Measurements from ENCODE around the gene EIF2B2. TPM values are rescaled to one million over a fixed set of nuclear protein-coding genes. Genes with fewer than 3 reads are reported as not detected.

Gene EIF2B2
- total RNA-seq, 1 donor from 2014 or later, result 44.4 TPM

- no peaks in the 10 kb centered on the region for H3K36me3 Mint-ChIP-seq (ENCODE audit: unreplicated experiment)
- peaks cover 11% of the 10 kb centered on the region for H3K27me3 Mint-ChIP-seq (ENCODE audit: unreplicated experiment)
- no peaks in the 10 kb centered on the region for H3K9me3 Mint-ChIP-seq (ENCODE audit: unreplicated experiment)
- no peak overlapping the region for H3K4me3 Mint-ChIP-seq (ENCODE audit: unreplicated experiment)
- no peak for TF ChIP-seq CTCF (IDR thresholded peaks at IDR 0.05)
- DNase-seq (ENCODE audit: extremely low spot score, unreplicated experiment), result no peak
- H3K4me1 Mint-ChIP-seq (ENCODE audit: unreplicated experiment), result peaks cover 53% of the 10 kb centered on the region
- H3K27ac Mint-ChIP-seq (ENCODE audit: unreplicated experiment), result no peak overlapping the region
Observed at GRCh38 chr14:74977164-74977900, 25.4 kb upstream of the EIF2B2 start.

DNA sequence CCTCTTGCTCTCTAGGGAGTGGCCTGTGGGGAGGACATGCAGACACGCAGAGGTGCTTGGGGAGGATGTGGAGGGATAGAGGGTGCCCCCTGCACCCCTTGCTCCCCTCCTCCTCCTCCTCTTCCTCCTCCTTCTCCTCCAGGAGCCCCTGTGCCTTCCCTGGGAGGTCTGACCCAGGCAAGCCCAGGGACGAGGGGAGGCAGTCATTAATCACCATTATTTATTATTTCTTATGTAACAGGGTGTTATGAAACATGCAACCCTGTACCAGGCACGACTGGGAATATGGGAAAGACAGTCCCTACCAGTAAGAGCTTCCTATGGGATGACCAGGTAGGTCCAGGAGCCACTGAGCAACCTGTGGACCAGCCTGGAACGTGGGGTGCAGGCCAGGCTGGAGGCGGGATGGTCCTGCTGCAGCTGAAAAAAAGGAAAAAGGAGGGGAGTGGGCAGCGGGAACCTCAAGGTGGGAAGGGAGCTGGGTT is 24.8 kb upstream of the EIF2B2 start:
- Mint-ChIP-seq H3K4me3 (ENCODE audit: unreplicated experiment) (no peak overlapping the region), H3K36me3 (ENCODE audit: unreplicated experiment) (no peaks in the 10 kb centered on the region), H3K4me1 (ENCODE audit: unreplicated experiment) (peaks cover 60% of the 10 kb centered on the region), H3K27me3 (ENCODE audit: unreplicated experiment) (peaks cover 11% of the 10 kb centered on the region), H3K9me3 (ENCODE audit: unreplicated experiment) (no peaks in the 10 kb centered on the region), H3K27ac (ENCODE audit: unreplicated experiment) (peak overlapping the region; percentile 25)
- no peak for TF ChIP-seq CTCF (IDR thresholded peaks at IDR 0.05)
- DNase-seq (ENCODE audit: extremely low spot score, unreplicated experiment), result no peak

DNA sequence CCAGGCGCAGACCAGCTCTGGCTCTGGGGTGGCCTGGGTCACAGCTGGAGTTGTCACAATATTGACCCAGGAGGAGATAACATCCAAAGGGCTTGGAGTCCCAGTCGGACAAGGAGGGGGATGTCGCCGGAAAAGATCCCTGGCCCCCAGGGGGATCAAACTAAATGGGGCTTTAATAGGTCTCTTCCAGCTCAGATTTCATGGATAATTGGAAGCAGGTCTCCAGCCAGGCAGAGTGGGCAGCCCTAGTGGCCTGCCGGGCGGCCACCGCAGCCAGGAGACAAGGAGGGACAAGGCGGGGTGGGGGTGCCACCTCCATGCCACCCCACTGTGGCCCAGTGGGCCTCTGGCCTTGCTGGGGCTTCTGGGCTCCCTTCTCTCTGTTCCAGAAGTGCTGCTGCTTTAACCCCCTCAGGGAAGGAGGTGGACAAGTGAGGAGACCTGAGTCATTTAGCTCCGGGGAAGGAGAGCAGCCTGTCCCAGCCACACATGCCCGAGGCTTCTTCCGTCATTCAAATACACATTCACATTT is 24.2 kb upstream of the EIF2B2 start:
- Mint-ChIP-seq H3K9me3 (ENCODE audit: unreplicated experiment) (no peaks in the 10 kb centered on the region), H3K27ac (ENCODE audit: unreplicated experiment) (peak overlapping the region; percentile 25), H3K27me3 (ENCODE audit: unreplicated experiment) (peaks cover 11% of the 10 kb centered on the region), H3K36me3 (ENCODE audit: unreplicated experiment) (no peaks in the 10 kb centered on the region), H3K4me1 (ENCODE audit: unreplicated experiment) (peaks cover 62% of the 10 kb centered on the region), H3K4me3 (ENCODE audit: unreplicated experiment) (no peak overlapping the region)
- no peak for DNase-seq (ENCODE audit: extremely low spot score, unreplicated experiment)
- TF ChIP-seq CTCF (IDR thresholded peaks at IDR 0.05), result no peak

GRCh38 chr14:74979029-74979428 is 23.7 kb upstream of the EIF2B2 start:
- Mint-ChIP-seq H3K4me3 (ENCODE audit: unreplicated experiment) (no peak overlapping the region), H3K27ac (ENCODE audit: unreplicated experiment) (peak overlapping the region; percentile 12), H3K9me3 (ENCODE audit: unreplicated experiment) (no peaks in the 10 kb centered on the region), H3K4me1 (ENCODE audit: unreplicated experiment) (peaks cover 67% of the 10 kb centered on the region), H3K27me3 (ENCODE audit: unreplicated experiment) (peaks cover 11% of the 10 kb centered on the region), H3K36me3 (ENCODE audit: unreplicated experiment) (no peaks in the 10 kb centered on the region)
- no peak for DNase-seq (ENCODE audit: extremely low spot score, unreplicated experiment)
- no peak for TF ChIP-seq CTCF (IDR thresholded peaks at IDR 0.05)

Measured in osteocyte (in vitro differentiated cells).